Stimulated activated naive CD8-positive, alpha-beta T cell treated with anti-CD3 and anti-CD28 coated beads, Interleukin-15, amount 100 ng/mL, for 72 hours (primary cell): ENCODE results near the gene C1orf94.
"Not testable (repeated sequence)": the region's sequence is repeated elsewhere in the genome, so short reads cannot be mapped to it uniquely, and the experiment has no call there.

Experiments
- ATAC-seq: fragments of 150-1000 bp; cut with Tn5 transposase; 2 replicates; pipeline ENCODE4 v1.10.0; 2021; ENCODE audit warnings: mild to moderate bottlenecking, moderate library complexity
- DNase-seq, 2 donors: peaks; one replicate each; pipeline ENCODE4 v3.0.0; 2021 to 2022
- H3K27ac Mint-ChIP-seq, 2 donors: one replicate each; pipeline ENCODE4 v1.8.0; 2022; ENCODE audit warnings: mild to moderate bottlenecking in 2 of 2, mixed read lengths in 2 of 2, moderate library complexity in 2 of 2
- H3K27me3 Mint-ChIP-seq: one replicate; pipeline ENCODE4 v1.8.0; 2022; ENCODE audit warnings: mixed read lengths
- H3K4me1 Mint-ChIP-seq: one replicate; pipeline ENCODE4 v1.8.0; 2022; ENCODE audit warnings: mild to moderate bottlenecking, mixed read lengths
- H3K4me3 Mint-ChIP-seq, 2 donors: one replicate each; pipeline ENCODE4 v1.8.0; 2022; ENCODE audit warnings: mild to moderate bottlenecking in 2 of 2, mixed read lengths in 2 of 2, moderate library complexity in 1 of 2
- H3K9me3 Mint-ChIP-seq, 2 donors: one replicate each; pipeline ENCODE4 v1.8.0; 2022; ENCODE audit warnings: mixed read lengths in 2 of 2

The C1orf94 gene

GRCh38 chr1:34155860-34156259, 20.8 kb upstream of the C1orf94 start:
- H3K9me3 Mint-ChIP-seq: peaks cover 0 to 5% of the 10 kb centered on the region in 2 donors
- no peak overlapping the region for H3K27ac Mint-ChIP-seq
- H3K27me3 Mint-ChIP-seq: peaks cover 51% of the 10 kb centered on the region
- ATAC-seq (no peak), DNase-seq (no peak)
- H3K4me1 Mint-ChIP-seq: no peaks in the 10 kb centered on the region
- no peak overlapping the region for H3K4me3 Mint-ChIP-seq

GRCh38 chr1:34156739-34157138, 20.0 kb upstream of the C1orf94 start:
- peaks cover 0 to 5% of the 10 kb centered on the region in 2 donors for H3K9me3 Mint-ChIP-seq
- DNase-seq (no peak), ATAC-seq (no peak)

GRCh38 chr1:34162852-34163766, 13.6 kb upstream of the C1orf94 start:
- Mint-ChIP-seq H3K27ac (no peak overlapping the region), H3K4me3 (peak overlapping the region; percentile 71 to 80), H3K27me3 (peaks cover 87% of the 10 kb centered on the region), H3K4me1 (peaks cover 19% of the 10 kb centered on the region), H3K9me3 (no peaks in the 10 kb centered on the region)
- peak; percentile 19 to 54 for DNase-seq
- peak; percentile 89 for ATAC-seq

More at GRCh38 chr1:34156739-34157138, 20.0 kb upstream of the C1orf94 start:
- no peaks in the 10 kb centered on the region for H3K4me1 Mint-ChIP-seq
- H3K4me3 Mint-ChIP-seq: no peak overlapping the region
- H3K27me3 Mint-ChIP-seq: peaks cover 60% of the 10 kb centered on the region
- H3K27ac Mint-ChIP-seq: no peak overlapping the region

- peaks cover 19% of the 10 kb centered on the region for H3K4me1 Mint-ChIP-seq
- DNase-seq: peak in 1 of 2 donors; percentile 3
- H3K4me3 Mint-ChIP-seq: peak overlapping the region; percentile 71 to 80
- H3K27ac Mint-ChIP-seq: no peak overlapping the region
- no peaks in the 10 kb centered on the region for H3K9me3 Mint-ChIP-seq
- peaks cover 90% of the 10 kb centered on the region for H3K27me3 Mint-ChIP-seq
- no peak for ATAC-seq
Measured at GRCh38 chr1:34163792-34164731, 12.6 kb upstream of the C1orf94 start.

DNA sequence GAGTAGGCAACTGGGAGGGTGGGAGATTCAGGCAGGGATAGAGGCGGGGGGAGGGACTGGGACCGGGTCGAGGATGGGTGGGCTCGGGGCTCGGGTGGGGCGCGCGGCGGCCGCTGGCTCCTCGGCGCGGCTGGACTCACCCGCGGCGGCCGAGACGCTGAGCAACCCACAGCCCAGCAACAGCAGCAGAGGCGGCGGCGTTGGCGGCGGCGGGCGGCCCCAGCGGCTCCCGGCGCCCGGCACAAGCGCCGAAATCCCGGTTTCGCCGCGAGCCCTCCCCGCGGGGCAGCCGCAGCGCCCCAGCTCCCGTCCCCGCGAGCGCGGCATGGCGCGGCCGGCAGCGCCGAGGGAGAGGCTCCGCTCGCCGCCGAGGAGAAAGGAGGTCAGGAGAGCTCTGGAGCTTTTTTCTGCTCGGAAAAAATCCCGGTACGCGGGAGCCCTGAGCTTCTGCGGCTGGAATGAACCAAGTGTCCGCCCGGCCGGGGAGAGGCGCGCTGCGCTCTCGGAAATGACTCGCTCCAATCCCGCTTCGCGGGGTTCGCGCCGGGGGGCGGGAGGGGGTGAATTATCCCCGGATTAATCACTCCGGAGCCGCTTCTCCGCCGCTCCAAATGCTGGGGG, 11.8 kb upstream of the C1orf94 start, which contains the start of gene CSMD2:
CSMD2 (minus strand) TSS at position 460 of the 621 bp plus-strand sequence; CDS start at position 327, 133 bp downstream.
- Mint-ChIP-seq H3K4me3 (no peak within 1 kb of the TSS), H3K4me1 (peaks cover 19% of the 10 kb centered on the region), H3K9me3 (no peaks in the 10 kb centered on the region), H3K27ac (no peak within 1 kb of the TSS), H3K27me3 (peaks cover 90% of the 10 kb centered on the region)
- DNase-seq (no peak), ATAC-seq (no peak)

GRCh38 chr1:34165422-34165921, 11.2 kb upstream of the C1orf94 start:
- DNase-seq: no peak
- H3K27me3 Mint-ChIP-seq: peaks cover 93% of the 10 kb centered on the region
- H3K27ac Mint-ChIP-seq: no peak overlapping the region

DNA sequence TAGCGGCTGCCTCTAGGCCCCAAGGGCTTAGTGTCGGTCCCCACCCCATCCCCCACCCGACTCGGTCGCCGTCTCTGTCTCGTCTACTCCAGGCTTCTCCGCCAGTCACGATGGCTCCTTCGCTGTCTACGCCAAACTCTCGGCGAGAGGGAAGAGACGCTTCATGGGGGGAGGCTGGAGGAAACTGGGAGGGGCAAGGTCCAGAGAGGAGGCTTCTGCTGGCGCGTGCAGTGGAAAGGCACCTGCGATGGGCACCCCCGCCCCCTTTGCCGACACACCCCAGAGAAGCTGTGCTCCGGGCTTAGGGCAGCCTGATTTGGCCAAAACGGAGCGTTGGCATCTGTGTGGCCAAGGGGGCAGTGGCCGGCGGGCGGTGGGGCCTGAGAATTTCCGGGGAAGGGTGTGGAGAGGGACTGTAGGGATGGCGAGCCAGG, 10.5 kb upstream of the C1orf94 start:
- no peak for ATAC-seq
- Mint-ChIP-seq H3K27ac (no peak overlapping the region), H3K27me3 (peaks cover 96% of the 10 kb centered on the region), H3K9me3 (no peaks in the 10 kb centered on the region), H3K4me1 (peaks cover 19% of the 10 kb centered on the region), H3K4me3 (no peak overlapping the region)
- no peak for DNase-seq

More at GRCh38 chr1:34165422-34165921, 11.2 kb upstream of the C1orf94 start:
- no peak for ATAC-seq
- Mint-ChIP-seq H3K4me3 (no peak overlapping the region), H3K9me3 (no peaks in the 10 kb centered on the region), H3K4me1 (peaks cover 19% of the 10 kb centered on the region)

GRCh38 chr1:34166625-34167361, 9.9 kb upstream of the C1orf94 start:
- no peak for ATAC-seq
- H3K9me3 Mint-ChIP-seq: no peaks in the 10 kb centered on the region
- peaks cover 19% of the 10 kb centered on the region for H3K4me1 Mint-ChIP-seq
- H3K27me3 Mint-ChIP-seq: peaks cover 93% of the 10 kb centered on the region
- no peak overlapping the region for H3K27ac Mint-ChIP-seq
- no peak for DNase-seq
- no peak overlapping the region for H3K4me3 Mint-ChIP-seq

GRCh38 chr1:34167389-34167788, 9.3 kb upstream of the C1orf94 start:
- ATAC-seq (no peak), DNase-seq (no peak)
- Mint-ChIP-seq H3K4me3 (no peak overlapping the region), H3K9me3 (no peaks in the 10 kb centered on the region), H3K4me1 (peaks cover 19% of the 10 kb centered on the region), H3K27me3 (peaks cover 87% of the 10 kb centered on the region), H3K27ac (no peak overlapping the region)

DNA sequence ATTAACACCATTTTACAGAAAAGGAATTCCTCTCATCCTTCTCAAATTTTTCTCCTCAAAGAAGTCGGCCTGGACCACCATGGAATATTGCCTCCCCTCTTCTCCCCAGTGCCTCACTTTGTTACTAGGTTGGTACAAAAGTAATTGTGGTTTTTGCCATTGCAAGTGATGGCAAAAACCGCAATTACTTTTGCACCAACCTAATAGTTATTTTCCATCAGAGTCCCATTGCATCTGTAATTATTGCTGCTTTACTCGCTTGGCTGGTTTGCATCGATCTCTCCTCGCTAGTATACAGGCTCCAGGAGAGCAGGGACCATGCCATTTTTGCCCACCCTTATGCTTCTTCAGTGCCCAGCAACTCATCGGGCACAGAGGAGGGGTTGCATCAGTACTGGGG, 963 bp upstream of the C1orf94 start:
- Mint-ChIP-seq H3K4me3 (no peak overlapping the region), H3K27ac (no peak overlapping the region), H3K4me1 (no peaks in the 10 kb centered on the region), H3K27me3 (peaks cover 70% of the 10 kb centered on the region), H3K9me3 (no peaks in the 10 kb centered on the region)
- ATAC-seq (no peak), DNase-seq (no peak)

DNA sequence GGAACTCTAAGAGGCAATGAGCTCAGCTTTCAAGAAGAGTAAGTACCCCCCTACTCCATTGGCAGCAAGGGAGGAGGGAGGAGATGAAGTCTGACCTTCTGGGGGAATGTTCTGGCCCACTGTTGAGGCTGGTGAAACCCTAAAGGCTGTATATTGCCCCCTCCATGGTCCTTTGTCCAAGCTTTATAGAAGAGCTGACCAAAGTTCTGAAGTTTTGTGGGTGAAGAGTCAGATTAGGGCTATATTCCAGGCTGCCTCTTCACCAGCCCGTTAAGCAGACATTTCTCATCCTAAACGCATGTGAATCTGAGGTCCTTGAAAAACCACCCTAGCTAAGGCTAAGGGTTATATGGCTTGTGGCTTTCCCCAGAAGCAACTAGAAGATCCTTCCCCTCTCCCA, 1.4 kb downstream of the C1orf94 start:
- no peaks in the 10 kb centered on the region for H3K4me1 Mint-ChIP-seq
- H3K4me3 Mint-ChIP-seq: no peak overlapping the region
- no peak overlapping the region for H3K27ac Mint-ChIP-seq
- DNase-seq (no peak), ATAC-seq (no peak)
- no peaks in the 10 kb centered on the region for H3K9me3 Mint-ChIP-seq
- peaks cover 81% of the 10 kb centered on the region for H3K27me3 Mint-ChIP-seq

- peaks cover 62% of the 10 kb centered on the region for H3K27me3 Mint-ChIP-seq
- not testable (repeated sequence) for H3K4me1 Mint-ChIP-seq, H3K4me3 Mint-ChIP-seq, H3K27ac Mint-ChIP-seq, ATAC-seq, DNase-seq, H3K9me3 Mint-ChIP-seq
Measured at GRCh38 chr1:34183381-34183780, 6.7 kb downstream of the C1orf94 start.

- no peak for DNase-seq
- no peak for ATAC-seq
- Mint-ChIP-seq H3K4me1 (peaks cover 12% of the 10 kb centered on the region), H3K27me3 (peaks cover 53% of the 10 kb centered on the region), H3K9me3 (peaks cover 0 to 27% of the 10 kb centered on the region in 2 donors), H3K4me3 (no peak overlapping the region), H3K27ac (no peak overlapping the region)
Measured at GRCh38 chr1:34186741-34187494, 10.2 kb downstream of the C1orf94 start.

DNA sequence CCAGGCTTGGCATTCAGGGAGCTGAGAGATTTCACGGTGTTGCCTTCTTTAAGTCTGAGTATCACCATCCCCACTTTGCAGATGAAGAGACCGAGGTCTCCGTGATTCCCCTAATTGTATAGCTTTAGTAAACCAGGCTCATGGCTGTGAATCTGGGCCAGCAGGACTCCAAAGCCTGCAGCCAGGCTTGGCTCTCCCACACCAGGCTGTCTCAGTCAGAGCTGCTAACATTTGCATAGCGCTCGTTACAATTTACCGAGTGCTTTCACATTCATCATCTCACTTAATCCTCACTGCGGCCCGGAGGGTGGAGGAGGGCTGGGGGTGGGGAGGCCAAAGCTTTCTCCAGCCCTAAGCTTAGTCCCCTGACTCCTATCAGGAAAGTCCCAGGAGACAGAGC, 11.7 kb downstream of the C1orf94 start:
- H3K4me3 Mint-ChIP-seq: no peak overlapping the region
- peaks cover 12% of the 10 kb centered on the region for H3K4me1 Mint-ChIP-seq
- ATAC-seq (no peak), DNase-seq (no peak)
- no peak overlapping the region for H3K27ac Mint-ChIP-seq
- H3K27me3 Mint-ChIP-seq: peaks cover 61% of the 10 kb centered on the region
- peaks cover 0 to 41% of the 10 kb centered on the region in 2 donors for H3K9me3 Mint-ChIP-seq
